Fibroblast of the aortic adventitia (primary cell): ENCODE data around the gene COMP. TPM values are rescaled to one million over a fixed set of nuclear protein-coding genes. Genes with fewer than 3 reads are reported as not detected.

Experiments
- DNase-seq: peaks from one replicate; pipeline ENCODE4 v3.0.0-alpha.2; 2010; ENCODE audit warnings: low read depth
- H3K4me3 ChIP-seq: 2 replicates; pipeline ENCODE4 v1.5.1; 2011; ENCODE audit warnings: low read depth, mild to moderate bottlenecking, control low read depth, low read length, moderate library complexity
- total RNA-seq: library from RNA; depleted of rRNA; stranded (reverse); fragments of >200 nt; gene quantifications from 2 replicates; pipeline ENCODE4 v1.2.3, GENCODE V29; 2012; ENCODE audit warnings: low replicate concordance
- TF ChIP-seq, protein P1 (sequence below): IDR thresholded peaks from 2 replicates; pipeline ENCODE4 v1.5.1; 2011; ENCODE audit warnings: mild to moderate bottlenecking, low read length, control low read depth, inconsistent platforms; ENCODE audit not compliant: insufficient read depth

Gene COMP
- total RNA-seq, 1 donor = 0.63 TPM

DNA sequence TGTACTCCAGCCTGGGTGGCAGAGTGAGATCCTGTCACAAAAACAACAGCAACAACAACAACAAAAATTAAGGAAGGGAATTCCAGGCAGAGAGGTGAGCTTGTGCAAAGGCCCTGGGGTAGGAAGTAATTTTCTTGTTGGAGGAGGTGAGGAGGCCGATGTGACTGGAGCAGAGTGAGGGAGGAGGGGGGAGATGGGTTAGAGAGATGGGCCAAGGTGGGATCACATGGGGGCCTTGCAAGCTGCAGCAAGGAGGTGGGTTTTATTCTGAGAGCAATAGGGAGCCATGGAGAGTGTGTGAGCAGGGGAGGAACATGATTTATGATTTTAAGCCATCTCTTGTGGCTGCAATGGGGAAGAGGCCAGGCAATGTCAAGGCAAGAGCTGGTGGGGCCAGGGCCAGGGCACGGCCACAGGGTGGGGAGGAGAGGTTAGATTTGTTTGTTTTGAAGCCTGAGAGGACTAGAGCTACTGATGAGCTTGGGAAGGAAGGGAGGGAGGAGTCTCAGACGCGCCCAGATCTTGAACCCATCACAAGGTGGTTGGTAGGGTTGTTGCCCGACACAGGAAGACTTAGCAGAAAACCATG is 12.5 kb upstream of the COMP start:
- TF ChIP-seq, protein P1, sequence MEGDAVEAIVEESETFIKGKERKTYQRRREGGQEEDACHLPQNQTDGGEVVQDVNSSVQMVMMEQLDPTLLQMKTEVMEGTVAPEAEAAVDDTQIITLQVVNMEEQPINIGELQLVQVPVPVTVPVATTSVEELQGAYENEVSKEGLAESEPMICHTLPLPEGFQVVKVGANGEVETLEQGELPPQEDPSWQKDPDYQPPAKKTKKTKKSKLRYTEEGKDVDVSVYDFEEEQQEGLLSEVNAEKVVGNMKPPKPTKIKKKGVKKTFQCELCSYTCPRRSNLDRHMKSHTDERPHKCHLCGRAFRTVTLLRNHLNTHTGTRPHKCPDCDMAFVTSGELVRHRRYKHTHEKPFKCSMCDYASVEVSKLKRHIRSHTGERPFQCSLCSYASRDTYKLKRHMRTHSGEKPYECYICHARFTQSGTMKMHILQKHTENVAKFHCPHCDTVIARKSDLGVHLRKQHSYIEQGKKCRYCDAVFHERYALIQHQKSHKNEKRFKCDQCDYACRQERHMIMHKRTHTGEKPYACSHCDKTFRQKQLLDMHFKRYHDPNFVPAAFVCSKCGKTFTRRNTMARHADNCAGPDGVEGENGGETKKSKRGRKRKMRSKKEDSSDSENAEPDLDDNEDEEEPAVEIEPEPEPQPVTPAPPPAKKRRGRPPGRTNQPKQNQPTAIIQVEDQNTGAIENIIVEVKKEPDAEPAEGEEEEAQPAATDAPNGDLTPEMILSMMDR = no peak
- no peak overlapping the region for H3K4me3 ChIP-seq
- no peak for DNase-seq

DNA sequence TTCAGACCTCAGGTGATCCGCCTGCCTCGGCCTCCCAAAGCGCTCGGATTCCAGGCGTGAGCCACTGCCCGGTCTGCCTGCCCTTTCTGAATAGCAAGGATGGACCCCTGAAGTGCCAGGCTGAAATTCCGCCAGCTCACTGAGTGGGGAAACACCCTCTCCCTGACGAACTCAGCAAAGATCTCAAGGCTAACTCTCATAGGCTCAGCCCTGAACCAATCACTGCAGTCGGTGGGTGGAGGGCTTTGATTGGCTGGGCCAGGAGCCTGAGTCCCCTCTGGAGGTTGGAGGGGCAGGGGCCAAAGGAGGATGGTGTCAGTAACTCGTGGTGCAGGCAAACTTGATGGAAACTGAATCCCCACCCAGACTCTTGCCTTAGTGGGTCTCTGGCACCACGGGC is 11.2 kb upstream of the COMP start:
- TF ChIP-seq, protein P1 = no peak
- DNase-seq = no peak
- H3K4me3 ChIP-seq = no peak overlapping the region

DNA sequence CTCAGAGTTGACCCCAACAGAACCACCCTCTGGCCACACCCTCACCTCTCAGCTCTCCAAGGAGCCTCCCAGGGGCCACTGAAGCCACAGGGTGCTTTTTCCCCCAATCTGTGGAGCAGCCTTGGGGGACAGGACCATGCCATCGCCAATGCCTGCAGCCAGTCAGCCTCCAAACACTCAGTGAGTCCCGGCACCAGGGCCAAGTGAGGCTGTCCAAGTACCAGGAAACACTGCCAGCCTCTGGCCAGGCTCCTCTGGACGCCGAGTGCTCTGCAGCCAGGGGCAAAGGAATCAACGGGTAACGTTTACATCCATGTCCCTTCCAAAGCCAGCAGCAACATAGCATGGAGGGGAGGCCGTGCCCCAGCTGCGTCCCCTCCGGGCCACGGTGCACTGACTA is 9.5 kb upstream of the COMP start:
- TF ChIP-seq, protein P1 = no peak
- no peak for DNase-seq
- no peak overlapping the region for H3K4me3 ChIP-seq

DNA sequence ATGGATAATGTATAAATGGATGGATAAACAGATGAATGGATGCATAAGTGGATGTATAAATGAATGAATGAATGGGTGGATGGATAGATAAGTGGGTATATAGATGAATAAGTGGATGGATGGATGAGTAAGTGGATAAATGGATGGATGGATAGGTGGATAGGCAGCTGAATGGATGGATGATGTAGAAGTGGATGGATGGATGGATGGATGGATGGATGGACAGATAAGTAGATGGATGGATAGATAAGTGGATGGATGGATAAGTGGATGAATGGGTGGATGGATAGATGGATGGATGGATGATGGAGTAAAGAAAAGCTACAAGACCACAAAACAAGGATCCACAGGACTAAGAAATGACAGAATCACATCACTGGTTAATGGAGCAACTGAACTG is 9.0 kb upstream of the COMP start:
- no peak for DNase-seq
- H3K4me3 ChIP-seq = no peak overlapping the region
- TF ChIP-seq, protein P1 = no peak

DNA sequence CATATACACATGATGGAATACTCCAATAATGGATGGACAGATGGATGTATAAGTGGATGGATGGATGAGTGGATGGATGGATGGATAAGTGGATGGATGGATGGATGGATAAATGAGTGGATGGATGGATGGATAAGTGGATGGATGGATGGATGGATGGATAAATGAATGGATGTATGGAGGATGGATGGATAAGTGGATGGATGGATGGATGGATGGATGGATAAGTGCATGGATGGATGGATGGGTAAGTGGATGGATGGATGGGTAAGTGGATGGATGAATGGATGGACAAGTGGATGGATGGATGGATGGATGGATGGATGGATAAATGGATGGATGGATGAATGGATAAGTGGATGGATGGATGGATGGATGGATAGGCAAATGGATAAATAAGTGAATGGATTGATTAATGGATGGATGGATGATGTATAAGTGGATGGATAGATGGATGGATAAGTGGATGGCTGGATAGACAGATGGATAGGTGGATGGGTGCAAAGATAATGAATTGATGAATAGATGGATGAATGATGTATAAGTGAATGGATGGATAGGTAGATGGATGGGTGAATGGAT is 8.4 kb upstream of the COMP start:
- DNase-seq = no peak
- H3K4me3 ChIP-seq = no peak overlapping the region
- TF ChIP-seq, protein P1 = no peak

DNA sequence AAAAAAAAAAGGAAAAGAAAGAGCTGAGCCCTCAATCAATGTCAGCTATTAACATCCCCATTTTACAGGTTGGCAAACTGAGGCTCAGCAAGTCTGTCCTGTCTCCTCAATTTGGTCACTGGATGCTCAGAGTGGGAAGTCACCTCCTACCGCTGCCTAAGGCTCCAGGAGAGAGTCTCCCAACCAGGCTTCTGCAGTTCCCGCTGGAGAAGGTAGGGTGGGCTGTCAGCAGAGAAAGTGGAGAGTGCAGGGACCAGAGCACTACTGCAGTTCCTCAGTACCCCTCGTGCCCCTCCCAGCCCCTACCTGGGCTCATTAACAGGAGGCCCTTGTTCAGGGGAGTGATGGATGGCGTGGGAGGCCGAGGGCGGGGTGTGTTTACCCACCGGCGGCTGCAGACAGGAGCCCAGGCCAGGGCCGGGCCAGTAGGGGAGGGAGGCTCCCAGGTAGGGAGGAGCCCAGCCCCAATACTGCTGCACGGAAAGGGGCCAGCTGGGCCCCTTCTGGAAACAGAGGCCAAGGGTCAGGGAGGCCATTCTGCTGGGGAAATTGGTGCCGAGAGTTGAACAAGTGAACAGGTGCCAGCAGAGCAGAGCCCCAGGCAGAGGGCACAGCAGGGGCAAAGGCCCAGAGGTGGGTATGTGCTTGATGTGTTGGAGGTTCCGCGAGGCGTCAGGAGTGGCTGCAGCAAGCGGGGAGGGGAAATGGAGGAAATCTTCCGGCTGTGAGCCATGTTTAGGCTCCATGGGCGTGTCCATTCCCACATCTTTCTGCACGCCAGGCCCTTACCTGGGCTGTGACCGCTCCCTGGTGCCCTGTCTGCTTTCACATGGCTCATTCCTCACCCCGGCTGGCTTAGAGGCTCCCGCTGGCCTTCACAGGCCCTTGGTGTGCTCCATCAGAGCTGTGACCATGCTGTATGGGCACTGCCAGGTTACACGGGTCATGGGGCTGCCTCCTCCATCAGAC is 7.6 kb upstream of the COMP start:
- DNase-seq = no peak
- TF ChIP-seq, protein P1 = no peak
- no peak overlapping the region for H3K4me3 ChIP-seq
